Jurkat, Clone E6-1 (cell line): ENCODE data around the gene RHOBTB3.

Experiments
- DNase-seq: peaks from one replicate; pipeline ENCODE4 v3.0.0-alpha.2; 2011; ENCODE audit warnings: low read depth, low spot score
- H3K4me3 ChIP-seq: 2 replicates; pipeline ENCODE4 v1.5.1; 2011; ENCODE audit warnings: mild to moderate bottlenecking, low read length, control low read depth, moderate library complexity

RHOBTB3 gene

GRCh38 chr5:95759005-95759404 is 27.9 kb downstream of the RHOBTB3 start:
- no peak overlapping the region for H3K4me3 ChIP-seq
- DNase-seq, result no peak

GRCh38 chr5:95759634-95760033 is 28.5 kb downstream of the RHOBTB3 start:
- DNase-seq, result peak; percentile 3
- no peak overlapping the region for H3K4me3 ChIP-seq

- H3K4me3 ChIP-seq, result no peak overlapping the region
- DNase-seq, result peak; percentile 44
These were observed 29.4 kb downstream of the RHOBTB3 start for GRCh38 chr5:95760273-95761191.

GRCh38 chr5:95761771-95762651 is 30.9 kb downstream of the RHOBTB3 start:
- no peak overlapping the region for H3K4me3 ChIP-seq
- DNase-seq, result peak; percentile 15

- no peak for DNase-seq
- H3K4me3 ChIP-seq, result no peak overlapping the region
These were observed 31.5 kb downstream of the RHOBTB3 start for GRCh38 chr5:95762652-95763041.

GRCh38 chr5:95763941-95764340 is 32.8 kb downstream of the RHOBTB3 start:
- H3K4me3 ChIP-seq, result no peak overlapping the region
- no peak for DNase-seq

- DNase-seq, result no peak
- H3K4me3 ChIP-seq, result no peak overlapping the region
These were observed 37.6 kb downstream of the RHOBTB3 start for GRCh38 chr5:95768731-95769130.

GRCh38 chr5:95770830-95771708 is 39.9 kb downstream of the RHOBTB3 start:
- DNase-seq, result no peak
- H3K4me3 ChIP-seq, result no peak overlapping the region

- H3K4me3 ChIP-seq, result no peak overlapping the region
- no peak for DNase-seq
These were observed 40.8 kb downstream of the RHOBTB3 start for GRCh38 chr5:95771892-95772291.

GRCh38 chr5:95773335-95774059 is 42.4 kb downstream of the RHOBTB3 start:
- DNase-seq, result no peak
- H3K4me3 ChIP-seq, result no peak overlapping the region

GRCh38 chr5:95777441-95777840 is 46.3 kb downstream of the RHOBTB3 start:
- DNase-seq, result no peak
- H3K4me3 ChIP-seq, result no peak overlapping the region

- H3K4me3 ChIP-seq, result no peak overlapping the region
- DNase-seq, result no peak
These were observed 47.7 kb downstream of the RHOBTB3 start for GRCh38 chr5:95778713-95779436.

GRCh38 chr5:95779611-95780010 is 48.5 kb downstream of the RHOBTB3 start:
- no peak for DNase-seq
- H3K4me3 ChIP-seq, result no peak overlapping the region

- H3K4me3 ChIP-seq, result no peak overlapping the region
- DNase-seq, result peak; percentile 9
These were observed 49.5 kb downstream of the RHOBTB3 start for GRCh38 chr5:95780597-95780996.

GRCh38 chr5:95781101-95781583 is 50.0 kb downstream of the RHOBTB3 start:
- DNase-seq, result peak; percentile 59
- peak overlapping the region; percentile 20; the same call in 1 of the 2 replicates for H3K4me3 ChIP-seq

- no peak overlapping the region for H3K4me3 ChIP-seq
- no peak for DNase-seq
These were observed 51.0 kb downstream of the RHOBTB3 start for GRCh38 chr5:95782181-95782580.

GRCh38 chr5:95783661-95784060 is 52.5 kb downstream of the RHOBTB3 start:
- no peak overlapping the region for H3K4me3 ChIP-seq
- DNase-seq, result no peak
